HUES48 (cell line): Measurements from ENCODE around the gene HES7.

Source experiments
- H3K27ac ChIP-seq: one replicate; pipeline ENCODE4 v1.7.0; 2013; ENCODE audit warnings: low read depth, low read length, inconsistent platforms
- H3K27me3 ChIP-seq: 2 replicates; pipeline ENCODE4 v1.6.1; 2013; ENCODE audit warnings: mild to moderate bottlenecking, low read length; ENCODE audit not compliant: control insufficient read depth, insufficient read depth
- H3K36me3 ChIP-seq: 2 replicates; pipeline ENCODE4 v1.6.1; 2013; ENCODE audit warnings: low read length; ENCODE audit not compliant: control insufficient read depth, insufficient read depth
- H3K4me1 ChIP-seq: 2 replicates; pipeline ENCODE4 v1.6.1; 2013; ENCODE audit warnings: mild to moderate bottlenecking, low read length; ENCODE audit not compliant: control insufficient read depth, insufficient read depth
- H3K4me3 ChIP-seq: 2 replicates; pipeline ENCODE4 v1.5.1; 2013; ENCODE audit warnings: mild to moderate bottlenecking, low read depth, low read length
- H3K9ac ChIP-seq: 2 replicates; pipeline ENCODE4 v1.6.1; 2013; ENCODE audit warnings: mild to moderate bottlenecking, low read depth, low read length, moderate library complexity
- H3K9me3 ChIP-seq: 2 replicates; pipeline ENCODE4 v1.6.1; 2013; ENCODE audit warnings: low read length; ENCODE audit not compliant: control insufficient read depth, insufficient read depth

The HES7 gene

GRCh38 chr17:8119581-8120519 is 4.1 kb downstream of the HES7 start:
- Histone ChIP-seq H3K4me3 (peak overlapping the region; percentile 88), H3K9me3 (no peaks in the 10 kb centered on the region), H3K36me3 (no peaks in the 10 kb centered on the region), H3K27ac (peak overlapping the region; percentile 7), H3K9ac (peak overlapping the region; percentile 36; the same call in 1 of the 2 replicates), H3K4me1 (peaks cover 17% of the 10 kb centered on the region), H3K27me3 (peaks cover 64% of the 10 kb centered on the region)

DNA sequence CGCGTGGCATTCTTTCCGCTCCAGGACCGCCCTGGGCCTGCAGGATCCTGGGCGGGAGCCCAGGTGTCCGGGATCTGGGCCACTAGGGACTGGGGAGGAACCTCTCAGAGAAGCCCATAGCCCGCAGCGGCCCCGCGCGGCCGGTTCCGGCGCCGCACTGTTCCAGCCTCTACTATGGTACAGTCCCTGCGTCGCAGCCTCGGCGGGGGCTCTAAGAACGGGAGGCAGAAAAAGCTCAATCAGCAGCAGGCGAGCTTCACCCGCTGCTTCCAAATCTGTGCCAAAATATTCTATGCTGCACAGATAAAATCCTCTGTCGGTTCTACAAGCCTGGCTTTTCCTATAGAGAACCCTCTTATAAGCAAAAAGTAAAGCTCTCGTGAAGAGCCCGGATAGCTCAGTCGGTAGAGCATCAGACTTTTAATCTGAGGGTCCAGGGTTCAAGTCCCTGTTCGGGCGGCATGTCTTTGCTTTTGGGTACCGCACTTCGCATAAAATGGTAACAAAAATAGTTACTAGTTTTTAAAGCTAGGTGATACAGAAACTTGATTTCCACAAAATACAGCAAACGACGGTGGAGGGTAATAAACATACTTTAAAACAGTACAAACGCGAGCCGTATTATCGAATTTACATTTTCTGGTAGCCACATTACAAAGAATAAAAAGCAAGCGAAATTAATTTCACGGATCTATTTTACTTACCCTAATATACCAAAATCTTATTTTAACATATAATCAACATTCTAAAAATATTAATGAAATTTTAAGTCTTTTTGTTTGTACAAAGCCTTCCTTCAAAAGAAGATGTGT is 4.9 kb downstream of the HES7 start:
- H3K27me3 ChIP-seq = peaks cover 61% of the 10 kb centered on the region
- H3K36me3 ChIP-seq = no peaks in the 10 kb centered on the region
- no peak overlapping the region for H3K9ac ChIP-seq
- H3K27ac ChIP-seq = no peak overlapping the region
- no peaks in the 10 kb centered on the region for H3K9me3 ChIP-seq
- peak overlapping the region; percentile 88 for H3K4me3 ChIP-seq
- peaks cover 9% of the 10 kb centered on the region; the same call in 1 of the 2 replicates for H3K4me1 ChIP-seq

DNA sequence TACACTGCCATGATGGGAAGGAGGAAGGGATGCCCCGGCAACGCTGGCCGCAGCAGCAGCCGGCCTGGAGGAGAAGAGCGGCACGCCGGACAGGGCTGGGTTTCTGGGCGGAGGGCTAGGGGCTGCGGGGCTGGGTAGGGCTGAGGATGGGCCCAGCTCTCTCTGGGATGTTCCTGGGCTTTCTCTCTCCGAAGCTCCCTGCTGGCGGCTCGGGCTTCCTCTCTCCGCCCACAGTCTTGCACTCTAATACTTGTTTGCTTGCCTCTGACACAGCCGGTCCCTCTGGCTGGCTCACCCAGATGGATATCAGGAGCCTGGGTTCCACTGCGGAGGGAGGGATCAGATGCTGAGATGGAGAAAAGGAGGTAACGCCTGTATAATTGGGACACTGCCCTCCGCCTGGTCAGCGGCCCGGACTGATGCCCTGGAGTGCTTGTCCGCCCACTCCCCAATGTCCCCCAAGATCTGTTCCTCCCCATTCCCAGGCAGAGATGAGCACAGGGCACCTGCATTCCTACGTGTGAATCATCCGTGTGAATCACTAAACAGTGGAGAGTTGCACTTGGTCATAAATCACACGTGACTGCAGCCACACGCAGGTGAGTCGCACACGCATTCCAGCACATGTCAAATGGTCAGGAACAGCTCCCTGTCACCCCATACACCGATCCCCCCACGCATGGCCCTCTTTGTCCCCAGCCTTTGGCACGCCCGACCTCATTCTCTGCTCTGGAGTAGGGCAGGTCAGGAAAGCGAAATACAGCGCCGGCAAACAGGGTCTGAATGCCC is 5.7 kb downstream of the HES7 start, which contains the start of gene ALOXE3:
ALOXE3 (minus strand) TSS at position 535 of the 789 bp plus-strand sequence; CDS start at position 11, 524 bp downstream.
- peak within 1 kb of the TSS; percentile 88 for H3K4me3 ChIP-seq
- no peak within 1 kb of the TSS for H3K9ac ChIP-seq
- H3K27ac ChIP-seq = no peak within 1 kb of the TSS
- H3K9me3 ChIP-seq = no peaks in the 10 kb centered on the region
- H3K27me3 ChIP-seq = peaks cover 53% of the 10 kb centered on the region
- no peaks in the 10 kb centered on the region for H3K36me3 ChIP-seq
- peaks cover 9% of the 10 kb centered on the region; the same call in 1 of the 2 replicates for H3K4me1 ChIP-seq

GRCh38 chr17:8117367-8117979 is 6.4 kb downstream of the HES7 start:
- H3K9me3 ChIP-seq = no peaks in the 10 kb centered on the region
- peaks cover 5% of the 10 kb centered on the region; the same call in 1 of the 2 replicates for H3K4me1 ChIP-seq
- H3K36me3 ChIP-seq = no peaks in the 10 kb centered on the region
- no peak overlapping the region for H3K27ac ChIP-seq
- H3K9ac ChIP-seq = no peak overlapping the region
- H3K27me3 ChIP-seq = peaks cover 52% of the 10 kb centered on the region
- H3K4me3 ChIP-seq = peak overlapping the region; percentile 88

DNA sequence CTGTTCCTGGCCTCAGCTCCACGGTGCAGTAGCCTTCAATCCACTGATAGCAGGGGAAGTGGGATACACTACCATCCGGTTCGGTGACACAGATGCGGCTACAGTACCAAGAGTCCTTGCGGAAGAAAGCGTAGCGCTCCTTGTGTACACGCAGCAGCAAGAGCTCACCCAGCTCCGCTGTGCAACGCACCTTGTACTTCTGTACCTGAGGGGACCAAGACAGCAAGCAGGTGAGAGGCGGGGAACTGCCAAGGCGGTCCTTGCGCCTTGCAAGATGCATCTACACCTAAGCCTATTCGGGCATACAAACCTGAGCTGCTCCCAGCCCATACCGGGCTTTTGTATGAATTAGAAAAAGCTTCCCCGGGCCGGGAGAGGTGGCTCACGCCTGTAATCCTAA is 7.1 kb downstream of the HES7 start:
- H3K36me3 ChIP-seq = no peaks in the 10 kb centered on the region
- H3K4me1 ChIP-seq = peaks cover 5% of the 10 kb centered on the region; the same call in 1 of the 2 replicates
- no peak overlapping the region for H3K27ac ChIP-seq
- H3K9me3 ChIP-seq = no peaks in the 10 kb centered on the region
- no peak overlapping the region for H3K4me3 ChIP-seq
- H3K27me3 ChIP-seq = peaks cover 56% of the 10 kb centered on the region
- H3K9ac ChIP-seq = no peak overlapping the region

DNA sequence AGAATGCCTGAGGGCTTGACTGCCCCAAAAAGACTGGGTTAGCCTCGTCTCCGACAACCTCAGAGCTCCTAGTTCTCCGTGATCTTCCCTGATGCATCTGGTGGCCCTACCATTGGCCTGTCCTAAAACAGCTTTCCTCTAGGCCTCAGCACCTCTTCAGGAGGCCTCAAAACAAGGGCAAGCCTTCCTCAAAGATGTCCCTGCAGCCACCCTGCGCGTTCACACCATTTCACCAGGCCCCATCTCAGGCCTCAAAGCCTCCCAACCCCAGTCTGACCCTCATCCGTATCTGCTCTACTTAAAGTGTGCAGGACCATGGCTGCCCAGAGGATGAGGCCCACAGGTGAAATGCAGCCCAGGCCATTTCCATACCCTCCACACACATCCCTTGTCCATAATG is 13.0 kb downstream of the HES7 start:
- Histone ChIP-seq H3K4me1 (no peaks in the 10 kb centered on the region), H3K9me3 (no peaks in the 10 kb centered on the region), H3K27ac (no peak overlapping the region), H3K27me3 (peaks cover 63% of the 10 kb centered on the region), H3K9ac (no peak overlapping the region), H3K36me3 (no peaks in the 10 kb centered on the region), H3K4me3 (no peak overlapping the region)

DNA sequence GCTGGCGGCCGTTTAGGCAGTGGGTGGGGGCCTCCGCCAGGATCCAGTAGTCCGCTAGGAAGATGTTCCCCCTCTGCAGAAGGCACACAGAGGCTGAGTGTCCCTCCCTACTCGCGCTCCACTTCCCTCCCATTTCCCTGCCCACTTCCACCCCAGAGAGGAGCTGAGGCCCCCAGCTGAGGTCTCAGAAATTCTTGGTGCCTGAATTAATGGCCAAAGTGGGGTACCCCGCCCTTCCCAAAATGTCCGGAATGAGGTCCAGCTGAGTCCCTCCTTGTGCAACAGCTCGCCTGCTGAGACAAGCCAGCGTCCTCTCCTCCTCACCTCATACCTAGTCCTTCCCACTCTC is 13.5 kb downstream of the HES7 start:
- H3K4me3 ChIP-seq = peak overlapping the region; percentile 71; the same call in 1 of the 2 replicates
- no peak overlapping the region for H3K9ac ChIP-seq
- H3K9me3 ChIP-seq = no peaks in the 10 kb centered on the region
- peaks cover 58% of the 10 kb centered on the region for H3K27me3 ChIP-seq
- H3K27ac ChIP-seq = no peak overlapping the region
- H3K4me1 ChIP-seq = no peaks in the 10 kb centered on the region
- no peaks in the 10 kb centered on the region for H3K36me3 ChIP-seq

GRCh38 chr17:8109661-8110455 is 14.0 kb downstream of the HES7 start:
- H3K4me1 ChIP-seq = no peaks in the 10 kb centered on the region
- H3K9ac ChIP-seq = no peak overlapping the region
- no peak overlapping the region for H3K27ac ChIP-seq
- H3K9me3 ChIP-seq = no peaks in the 10 kb centered on the region
- H3K36me3 ChIP-seq = no peaks in the 10 kb centered on the region
- H3K4me3 ChIP-seq = peak overlapping the region; percentile 71
- H3K27me3 ChIP-seq = peaks cover 52% of the 10 kb centered on the region

GRCh38 chr17:8108972-8109660 is 14.8 kb downstream of the HES7 start:
- Histone ChIP-seq H3K9ac (no peak overlapping the region), H3K9me3 (no peaks in the 10 kb centered on the region), H3K36me3 (no peaks in the 10 kb centered on the region), H3K27me3 (peaks cover 47% of the 10 kb centered on the region), H3K4me3 (no peak overlapping the region), H3K4me1 (no peaks in the 10 kb centered on the region), H3K27ac (no peak overlapping the region)
